ENCODE data around the gene TTC7B. TPM values are rescaled to one million over a fixed set of nuclear protein-coding genes. Genes with fewer than 3 reads are reported as not detected.

The TTC7B gene
- total RNA-seq, 1 donor from 2014 or later, result 10.6 TPM

DNA sequence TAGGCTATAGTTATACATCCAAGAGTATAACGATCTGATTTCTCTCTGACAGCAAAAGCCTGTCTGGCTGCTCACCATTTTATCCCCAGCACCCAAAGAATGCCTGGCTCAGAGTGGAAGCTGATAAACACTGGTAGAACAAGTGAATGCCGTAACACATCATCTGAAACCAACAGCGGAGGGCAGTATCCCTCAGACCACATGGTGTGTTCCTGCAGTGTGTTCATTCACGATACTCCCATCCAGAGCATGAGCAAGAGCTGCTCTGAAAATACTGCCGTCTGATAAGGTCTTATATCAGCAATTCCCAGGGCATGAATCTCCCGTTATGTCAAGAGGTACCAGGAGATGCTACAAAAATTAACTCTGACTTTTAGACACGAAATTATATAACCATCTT, 95.9 kb downstream of the TTC7B start:
- no peak for FAIRE-seq
- DNase-seq (ENCODE audit: low spot score in 2 of 2), result peak in 1 of 2 donors; percentile 23

DNA sequence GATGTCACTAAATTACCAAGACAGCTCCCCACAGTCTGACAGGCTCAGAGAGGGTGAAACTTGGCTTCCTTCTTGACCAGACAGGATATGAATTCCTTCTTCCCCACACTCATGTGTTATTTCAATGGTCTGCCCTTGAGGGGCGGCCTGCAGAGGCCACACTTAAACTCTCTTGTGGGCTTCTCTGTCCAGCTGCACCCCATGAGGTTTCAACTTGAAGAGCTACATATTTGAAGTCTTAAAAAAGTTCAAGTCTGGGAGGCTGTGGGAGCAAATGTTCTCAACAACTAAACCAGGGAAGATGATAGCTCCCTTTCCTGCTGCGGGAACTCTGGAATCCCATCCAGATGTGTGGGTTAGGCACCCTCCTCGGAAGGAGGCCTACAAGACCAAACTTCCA, 98.3 kb downstream of the TTC7B start:
- DNase-seq (ENCODE audit: low spot score in 2 of 2) (no peak), FAIRE-seq (no peak)

DNA sequence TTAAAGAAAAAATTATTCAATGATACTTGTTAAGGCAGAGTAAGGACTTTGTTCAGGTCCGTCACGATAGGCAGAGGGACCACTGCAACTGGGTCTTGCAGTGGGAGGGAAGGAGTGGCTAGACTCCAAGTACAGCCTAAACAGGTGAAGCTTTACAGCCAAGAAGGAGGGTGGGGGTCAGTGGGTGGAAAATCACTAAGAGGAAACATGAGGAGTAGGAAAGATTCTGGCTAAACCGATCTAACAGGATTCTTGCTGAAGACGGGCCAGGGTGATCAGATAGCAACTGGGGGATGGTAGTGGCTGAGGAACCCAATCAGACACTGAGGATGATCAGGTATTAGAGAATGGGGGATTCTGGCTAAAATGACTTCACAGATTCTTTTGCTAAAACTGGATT, 100.2 kb downstream of the TTC7B start:
- FAIRE-seq (no peak), DNase-seq (ENCODE audit: low spot score in 2 of 2) (no peak)

DNA sequence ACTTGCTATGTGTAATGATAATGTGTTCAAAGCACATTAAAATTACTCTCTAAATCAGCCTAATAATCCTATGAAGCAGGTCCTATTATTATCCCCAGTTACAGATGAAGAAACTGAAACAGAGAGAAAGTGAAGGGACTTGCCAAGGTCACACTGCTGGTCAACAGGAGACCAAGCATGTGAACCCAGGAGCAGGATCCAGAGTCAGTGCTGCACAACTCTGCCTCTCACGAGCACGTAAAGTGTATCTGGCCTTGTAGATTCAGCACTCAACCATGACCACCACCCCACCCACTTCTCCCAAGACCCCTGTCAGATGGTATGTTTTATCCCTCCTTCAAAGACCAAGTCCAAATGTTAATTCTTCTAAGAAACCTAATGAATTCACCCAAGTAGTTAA, 100.7 kb downstream of the TTC7B start:
- no peak for FAIRE-seq
- DNase-seq (ENCODE audit: low spot score in 2 of 2), result no peak

DNA sequence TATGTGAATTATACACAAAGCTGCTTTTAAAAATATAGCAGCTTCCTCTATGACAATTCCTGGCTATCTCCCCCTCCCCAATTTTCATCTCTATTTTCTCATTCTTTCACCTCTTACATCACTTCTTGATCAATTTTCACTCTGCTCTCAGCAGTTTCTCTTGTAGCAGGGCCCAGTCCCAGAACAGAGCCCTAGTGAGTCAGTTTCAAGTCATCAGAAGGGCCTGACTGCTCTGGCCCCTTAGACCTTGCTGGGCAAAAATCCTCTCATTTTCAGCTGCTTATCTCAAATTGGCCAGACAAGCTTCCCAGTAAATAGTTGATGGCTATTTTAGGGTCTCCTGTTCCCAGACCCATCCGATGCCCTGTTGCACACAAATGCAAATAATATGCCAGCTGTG, 101.4 kb downstream of the TTC7B start:
- FAIRE-seq (no peak), DNase-seq (ENCODE audit: low spot score in 2 of 2) (no peak)

DNA sequence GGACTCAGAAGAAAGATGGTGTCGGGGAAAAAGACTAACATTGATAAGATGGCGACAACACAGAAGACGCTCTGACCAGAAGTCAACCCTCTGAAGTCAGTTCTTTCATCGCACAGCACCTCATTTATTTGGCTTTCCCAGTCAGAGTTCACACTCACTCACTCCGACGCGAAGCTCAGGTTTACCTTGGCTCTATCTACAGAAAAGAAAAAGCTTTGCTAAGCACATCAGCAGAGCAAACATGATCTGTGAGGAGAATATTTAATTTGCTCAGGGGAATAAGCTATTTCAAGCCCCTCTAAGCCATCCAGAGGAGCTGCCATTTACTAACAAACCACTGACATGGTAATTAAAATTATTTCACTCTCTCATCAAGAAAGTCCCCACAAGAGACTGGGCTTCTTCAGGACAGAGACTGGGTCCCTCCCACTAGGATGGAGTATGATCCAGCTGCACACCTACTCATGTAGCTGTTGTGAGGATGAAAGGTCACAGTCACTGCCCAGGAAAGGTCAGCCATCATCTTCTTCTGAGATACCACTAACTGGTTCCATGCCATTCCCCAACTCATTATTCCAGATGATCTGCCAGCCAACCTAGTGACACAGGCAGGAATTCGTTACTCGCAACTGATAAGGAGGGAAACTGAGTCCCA, 111.4 kb downstream of the TTC7B start:
- DNase-seq (ENCODE audit: low spot score in 2 of 2), result no peak
- FAIRE-seq, result no peak

DNA sequence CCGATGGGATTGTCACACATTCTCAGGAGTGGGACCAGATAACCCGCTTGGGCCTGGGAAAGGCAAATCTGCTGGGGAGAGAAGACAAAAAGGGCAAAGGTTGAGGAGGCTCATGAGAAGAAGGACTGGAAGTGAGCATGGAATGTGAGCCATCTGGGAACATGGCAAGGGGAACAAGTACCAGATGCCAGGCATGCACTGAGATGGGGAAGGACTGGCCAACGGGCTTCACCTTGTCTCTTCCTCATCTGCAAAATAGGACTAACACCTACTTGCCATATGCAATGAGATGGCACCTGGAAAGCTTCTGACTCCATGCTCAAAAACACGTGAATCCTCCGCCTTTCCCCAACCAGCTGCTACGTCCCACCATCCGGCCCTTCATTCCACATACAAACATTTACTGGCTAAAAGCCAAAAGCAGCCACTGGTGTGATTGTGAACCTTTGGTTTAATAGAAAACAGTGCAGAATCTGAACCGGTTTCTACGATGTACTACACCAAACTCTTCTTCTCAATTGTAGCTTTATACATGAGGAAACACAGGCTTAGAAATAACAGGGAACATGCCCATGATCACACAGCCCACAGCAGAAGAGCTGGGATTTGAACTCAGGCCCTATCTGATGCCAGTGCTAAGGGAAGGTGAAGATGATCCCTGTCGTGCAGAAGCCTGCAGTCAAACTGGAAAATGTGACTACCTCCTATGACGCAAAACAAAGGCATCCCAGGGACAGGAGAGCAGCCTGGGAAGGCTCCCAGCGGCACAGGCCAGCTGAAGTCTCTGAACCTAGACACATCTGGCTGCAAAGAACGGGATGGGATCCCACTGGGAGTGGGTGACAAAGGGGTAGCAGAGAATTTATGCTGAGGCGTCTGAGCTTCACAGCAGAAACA, 112.1 kb downstream of the TTC7B start:
- FAIRE-seq (no peak), DNase-seq (ENCODE audit: low spot score in 2 of 2) (no peak)

DNA sequence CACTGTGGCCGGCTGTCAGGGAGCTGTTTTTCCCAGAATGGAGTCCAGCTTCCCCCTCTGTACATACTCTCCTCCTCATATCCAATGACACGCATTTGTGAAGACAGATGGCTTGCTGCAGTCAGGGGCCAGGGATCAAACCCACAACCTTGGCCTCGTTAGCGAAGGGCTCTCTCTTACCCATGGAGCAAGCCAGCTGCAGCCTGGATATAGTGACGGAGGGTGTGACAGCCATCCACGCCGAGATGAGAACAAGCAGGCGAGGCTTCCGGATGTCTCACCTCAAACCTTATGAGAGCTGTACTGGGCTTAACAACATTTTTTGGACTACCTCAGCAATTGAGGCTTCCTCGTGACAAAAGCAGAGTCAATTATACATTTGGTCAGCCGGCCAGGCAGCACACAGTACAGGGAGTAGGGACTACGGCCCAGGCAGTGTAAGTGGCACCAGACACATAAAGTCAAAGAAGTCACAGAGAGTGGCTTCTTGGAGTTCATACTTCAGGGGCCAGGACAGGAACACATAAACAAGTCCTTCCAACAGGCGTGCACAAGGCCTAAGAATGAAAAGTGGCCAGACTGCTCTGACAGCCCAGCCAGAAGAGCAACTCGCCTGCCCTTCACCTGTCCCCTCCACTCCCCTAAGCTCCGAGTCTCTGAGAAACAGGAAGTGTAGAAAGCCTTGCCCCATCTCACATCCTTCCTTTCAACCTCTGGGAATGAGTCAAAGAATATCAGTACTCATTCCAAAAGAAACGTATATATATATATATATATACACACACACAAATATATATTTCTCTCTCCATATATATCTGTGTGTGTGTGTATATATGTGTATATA, 115.1 kb downstream of the TTC7B start:
- FAIRE-seq (no peak), DNase-seq (ENCODE audit: low spot score in 2 of 2) (no peak)

DNA sequence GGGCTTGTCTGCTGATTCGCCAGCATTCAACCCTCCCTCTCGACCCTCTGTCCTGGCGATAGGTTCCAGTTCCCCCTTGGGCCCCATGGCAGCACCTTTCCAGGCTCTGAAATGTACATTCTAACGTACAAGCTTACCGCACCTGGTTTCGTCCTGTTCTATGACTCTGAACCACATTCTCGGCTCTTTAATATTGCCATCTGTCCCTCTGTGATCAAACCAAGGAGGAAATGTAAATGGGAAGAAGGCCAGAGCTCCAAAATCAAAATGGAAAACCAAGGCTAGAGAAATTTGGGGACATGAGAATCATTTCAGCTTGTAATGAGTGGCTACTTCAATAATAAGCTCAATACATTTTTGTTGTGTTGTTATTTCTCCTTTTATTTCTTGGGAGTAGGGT, 117.2 kb downstream of the TTC7B start:
- no peak for FAIRE-seq
- DNase-seq (ENCODE audit: low spot score in 2 of 2), result no peak

DNA sequence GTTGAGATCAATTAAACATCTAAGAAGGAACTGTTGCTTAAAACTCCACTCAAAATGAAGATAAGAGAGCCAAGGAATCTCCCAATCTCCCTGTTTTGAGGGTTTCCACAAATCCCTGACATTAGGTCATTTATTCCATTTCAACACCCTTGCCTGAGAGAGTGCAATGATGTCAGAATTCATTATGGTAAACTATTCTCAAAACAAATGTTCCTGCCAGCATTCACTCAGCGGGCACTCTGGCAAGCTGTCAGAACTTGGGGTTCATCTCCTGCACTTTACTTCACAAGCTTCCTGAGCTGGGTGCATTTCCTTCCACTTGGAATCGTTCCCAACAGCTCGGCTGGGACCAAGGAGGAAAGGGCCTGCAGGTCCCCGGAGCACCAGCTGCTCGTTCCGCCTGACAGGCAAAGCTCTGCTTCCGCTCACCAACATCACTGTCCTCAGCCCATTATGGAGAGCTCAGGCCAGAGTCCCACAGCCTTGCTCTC, 117.8 kb downstream of the TTC7B start:
- peak; percentile 12 to 36 for DNase-seq (ENCODE audit: low spot score in 2 of 2)
- FAIRE-seq, result no peak

DNA sequence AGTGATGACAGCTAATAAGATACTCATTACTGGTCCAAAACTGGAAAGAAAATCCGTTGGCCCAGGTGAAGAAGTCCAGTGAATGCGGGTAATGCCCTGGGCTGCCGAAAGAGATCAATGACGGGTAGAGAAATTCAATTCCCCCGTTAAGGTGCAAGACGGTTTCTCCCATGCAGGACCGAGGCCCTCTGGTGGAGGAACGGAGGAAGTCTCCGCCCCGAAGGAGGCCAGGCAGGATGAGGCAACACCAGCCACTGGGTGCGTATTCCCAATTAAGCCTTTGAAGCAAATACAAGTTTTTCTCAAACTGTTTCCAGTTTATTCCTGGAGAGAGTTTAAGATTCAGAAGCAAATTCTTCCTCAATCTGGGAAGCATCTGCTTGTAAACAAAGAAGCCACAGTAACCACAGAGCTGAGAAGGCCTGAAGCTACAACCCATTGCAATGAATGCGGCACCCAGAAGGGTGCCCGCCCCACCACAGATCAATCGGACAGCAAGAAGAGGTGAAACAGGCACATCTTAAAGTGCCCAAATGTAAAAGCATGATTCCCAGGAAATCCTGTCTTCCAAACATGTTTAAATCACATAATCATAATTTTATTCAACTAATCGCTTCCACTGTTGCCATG, 118.5 kb downstream of the TTC7B start:
- FAIRE-seq (no peak), DNase-seq (ENCODE audit: low spot score in 2 of 2) (peak; percentile 53 to 62)

DNA sequence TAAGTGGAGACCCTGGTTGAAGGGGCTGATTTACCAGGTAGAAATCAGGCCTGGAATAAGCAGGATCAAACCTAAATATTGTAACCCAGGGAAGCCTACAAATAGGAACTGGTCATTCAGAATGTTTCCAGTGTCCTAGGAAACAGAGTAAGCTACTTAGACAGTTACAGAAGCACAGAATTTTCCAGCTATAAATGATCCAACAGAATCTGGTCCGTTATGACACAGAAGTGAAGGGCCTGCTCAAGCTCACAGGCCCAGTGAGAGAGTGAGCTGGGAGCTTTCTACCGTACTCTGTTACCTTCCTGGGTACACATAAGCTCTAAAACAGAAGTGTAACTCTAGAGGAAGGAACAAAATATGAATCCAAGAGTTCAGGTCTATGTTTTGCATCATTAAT, 119.1 kb downstream of the TTC7B start:
- no peak for FAIRE-seq
- no peak for DNase-seq (ENCODE audit: low spot score in 2 of 2)

DNA sequence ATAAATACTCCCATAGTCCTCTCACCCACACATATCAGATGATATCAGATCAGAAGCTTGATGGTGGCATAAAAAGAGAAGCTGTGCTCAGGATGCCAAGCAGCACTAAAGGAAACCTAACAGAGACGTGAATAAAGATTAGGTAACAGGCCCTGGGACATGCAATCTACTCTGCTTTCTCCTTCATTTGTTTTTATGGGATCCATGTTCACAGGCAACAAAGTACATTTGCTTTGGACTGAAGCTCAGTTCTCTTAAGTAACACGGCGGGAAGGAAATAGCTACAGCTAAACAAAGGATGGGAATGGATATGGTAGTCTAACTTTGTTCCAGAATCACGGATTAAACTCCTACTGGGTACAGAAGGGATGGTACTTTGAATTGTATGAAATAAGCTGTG, 119.5 kb downstream of the TTC7B start:
- DNase-seq (ENCODE audit: low spot score in 2 of 2), result no peak
- FAIRE-seq, result no peak

DNA sequence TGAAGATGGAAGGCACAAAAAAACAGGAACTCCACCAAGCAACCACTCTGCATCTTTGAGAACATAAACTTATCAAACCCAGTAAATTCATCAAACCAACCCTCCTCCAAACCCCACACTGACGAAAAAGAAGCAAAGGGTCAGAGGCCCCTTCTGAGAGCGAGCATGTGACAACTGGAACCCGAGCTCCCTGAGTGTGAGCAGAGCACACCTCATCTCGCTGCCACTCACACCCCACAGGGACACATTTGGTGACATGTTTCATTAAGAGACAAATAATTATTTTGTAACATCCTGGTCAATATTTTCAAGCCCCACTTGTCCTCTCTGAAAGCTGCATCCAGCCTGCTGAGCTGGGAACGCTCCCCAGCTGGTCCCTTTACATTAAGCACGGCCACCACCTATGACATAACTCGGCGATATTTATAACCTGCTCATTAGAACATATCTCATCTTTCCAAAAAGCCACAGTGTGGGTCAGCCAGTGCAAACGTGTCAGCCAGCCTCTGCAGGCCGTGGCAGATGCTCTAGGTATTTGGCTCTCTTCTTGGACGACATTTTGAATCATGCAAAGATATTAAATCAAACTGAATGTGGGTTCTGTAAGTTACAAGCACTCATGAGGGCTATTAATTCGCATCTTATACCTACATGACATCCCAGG, 120.1 kb downstream of the TTC7B start:
- no peak for DNase-seq (ENCODE audit: low spot score in 2 of 2)
- no peak for FAIRE-seq

DNA sequence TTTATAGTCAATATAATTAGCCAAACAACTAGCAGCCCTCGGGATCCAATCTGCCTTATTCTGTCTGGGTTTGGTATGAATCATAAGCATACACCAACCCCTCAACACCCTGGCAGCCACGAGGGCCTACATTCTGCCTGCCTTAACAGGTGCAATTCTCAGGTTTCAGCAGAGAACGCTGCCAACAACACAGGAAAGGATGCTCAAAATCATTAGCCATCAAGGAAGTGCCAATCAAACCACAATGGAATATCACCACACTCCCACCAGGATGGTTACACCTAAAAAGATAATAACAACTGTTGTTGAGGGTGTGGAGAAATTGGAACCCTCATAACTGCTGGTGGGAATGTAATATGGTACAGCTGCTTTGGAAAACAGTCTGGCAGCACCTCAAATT, 122.8 kb downstream of the TTC7B start:
- DNase-seq (ENCODE audit: low spot score in 2 of 2), result no peak
- FAIRE-seq, result no peak

DNA sequence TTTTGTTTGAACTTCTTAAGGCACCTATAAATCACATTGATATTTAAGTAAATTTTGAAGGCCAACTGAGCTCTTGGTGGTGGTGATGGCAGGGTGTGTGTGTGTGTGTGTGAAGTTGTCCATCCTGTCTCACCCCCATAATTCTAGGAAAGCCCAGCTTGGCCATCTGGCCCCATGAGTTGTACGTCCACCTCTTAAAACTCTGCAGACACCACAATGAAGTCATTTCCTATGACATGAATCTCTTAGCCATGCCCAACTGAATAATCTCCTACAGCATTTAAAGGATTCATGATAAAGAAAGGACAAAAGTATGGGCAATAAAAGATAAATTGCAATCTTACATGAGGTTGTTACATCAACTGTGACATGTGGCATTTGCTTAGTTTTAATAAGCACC, 123.4 kb downstream of the TTC7B start:
- DNase-seq (ENCODE audit: low spot score in 2 of 2) (no peak), FAIRE-seq (no peak)

DNA sequence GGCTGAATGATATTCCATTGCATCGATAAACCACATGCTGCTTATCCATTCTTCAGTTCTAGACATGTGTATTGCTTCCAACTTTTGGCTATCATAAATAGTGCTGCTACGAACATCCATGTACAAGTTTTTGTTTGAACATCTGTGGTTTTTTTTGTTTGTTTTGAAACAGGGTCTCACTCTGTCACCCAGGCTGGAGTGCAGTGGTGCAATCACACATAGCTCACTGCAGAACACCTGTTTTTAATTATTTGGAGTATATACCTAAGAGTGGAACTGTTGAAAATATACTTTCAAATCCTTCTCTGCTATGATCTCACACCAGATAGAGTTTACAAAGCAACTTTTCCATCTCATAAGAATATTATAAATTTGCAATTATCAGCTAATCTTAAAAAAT, 124.2 kb downstream of the TTC7B start:
- no peak for FAIRE-seq

DNA sequence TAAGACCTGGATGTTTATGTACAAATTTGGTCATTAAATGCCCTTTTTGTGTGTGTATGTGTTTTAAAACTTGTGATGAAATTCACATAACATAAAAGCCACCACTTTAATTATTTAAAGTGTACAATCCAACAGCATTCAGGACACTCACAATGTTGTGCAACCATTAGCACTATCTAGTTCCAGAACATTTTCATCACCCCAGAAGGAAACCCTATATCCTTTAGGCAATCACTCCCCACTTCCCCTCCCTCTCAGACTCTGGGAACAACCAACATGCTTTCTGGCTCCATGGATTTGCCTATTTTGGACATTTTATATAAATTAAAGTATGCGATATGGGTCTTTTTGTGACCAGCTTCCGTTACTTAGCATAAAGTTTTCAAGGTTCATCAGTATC, 124.6 kb downstream of the TTC7B start:
- DNase-seq (ENCODE audit: low spot score in 2 of 2) (no peak), FAIRE-seq (no peak)

More for the DNA sequence above, 124.2 kb downstream of the TTC7B start:
- no peak for DNase-seq (ENCODE audit: low spot score in 2 of 2)

DNA sequence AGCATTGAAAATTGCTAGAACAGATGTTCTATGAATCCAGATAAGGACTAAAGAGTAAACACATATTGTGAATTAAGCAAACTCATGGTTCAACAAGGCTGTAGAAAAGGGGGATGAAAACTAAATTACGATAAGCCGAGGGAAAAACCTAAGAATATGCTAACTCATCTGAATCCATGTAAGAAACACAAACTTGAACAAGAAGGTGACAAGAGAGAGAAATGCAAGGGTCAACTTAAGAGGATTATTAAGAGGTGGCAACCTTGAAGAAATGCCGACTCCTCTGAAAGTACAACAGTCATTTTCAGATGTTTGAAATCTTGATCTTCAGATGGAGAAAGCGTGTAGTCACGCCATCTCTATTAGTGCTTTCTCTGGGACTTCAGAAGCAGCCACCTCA, 128.6 kb downstream of the TTC7B start:
- DNase-seq (ENCODE audit: low spot score in 2 of 2), result no peak
- FAIRE-seq, result no peak

DNA sequence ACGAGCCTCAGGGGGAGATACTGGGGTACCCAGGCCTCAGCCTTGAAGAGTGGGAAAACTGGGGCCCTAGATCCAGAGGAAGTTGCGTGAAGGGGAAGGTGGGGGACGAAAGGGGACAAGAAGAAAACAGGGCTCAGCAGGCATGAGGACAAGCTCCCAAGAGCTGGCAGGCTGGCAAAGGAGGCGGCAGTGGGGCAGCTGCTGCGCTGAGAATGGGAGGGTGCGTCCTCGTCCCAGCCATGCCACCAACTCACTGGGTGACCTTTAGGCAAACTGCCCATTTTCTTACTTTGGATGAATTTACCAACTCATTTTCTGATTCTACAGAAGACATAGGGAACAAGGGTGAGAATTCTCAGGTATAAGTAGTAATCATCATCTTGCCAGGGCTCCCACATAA, 133.6 kb downstream of the TTC7B start:
- no peak for FAIRE-seq
- DNase-seq (ENCODE audit: low spot score in 2 of 2), result no peak

Measured in frontal cortex (tissue), 4 donors.